ENCODE measurements around the gene LONP2.

DNA sequence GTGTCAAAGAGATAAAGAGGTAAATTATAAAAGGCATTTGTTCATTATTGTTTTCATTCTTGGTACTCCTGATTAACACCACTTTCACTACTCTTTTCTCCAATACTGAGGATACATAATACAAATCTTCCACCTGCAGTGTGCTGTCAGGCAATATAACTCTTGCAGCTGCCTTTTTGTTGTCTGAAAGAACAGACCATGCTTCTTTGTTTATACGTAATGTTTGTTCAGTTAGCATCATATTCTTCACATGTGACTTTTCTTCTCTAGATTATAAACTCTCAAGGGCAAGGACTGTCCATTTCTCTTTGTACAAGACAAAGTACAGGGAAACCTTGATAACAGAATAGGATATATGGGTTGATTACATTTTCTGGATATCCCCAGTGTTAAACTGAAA lies 17.5 kb downstream of the LONP2 start:
- TF ChIP-seq POLR2AphosphoS5 (IDR thresholded peaks at IDR 0.05): no peak
- TF ChIP-seq, protein P1, sequence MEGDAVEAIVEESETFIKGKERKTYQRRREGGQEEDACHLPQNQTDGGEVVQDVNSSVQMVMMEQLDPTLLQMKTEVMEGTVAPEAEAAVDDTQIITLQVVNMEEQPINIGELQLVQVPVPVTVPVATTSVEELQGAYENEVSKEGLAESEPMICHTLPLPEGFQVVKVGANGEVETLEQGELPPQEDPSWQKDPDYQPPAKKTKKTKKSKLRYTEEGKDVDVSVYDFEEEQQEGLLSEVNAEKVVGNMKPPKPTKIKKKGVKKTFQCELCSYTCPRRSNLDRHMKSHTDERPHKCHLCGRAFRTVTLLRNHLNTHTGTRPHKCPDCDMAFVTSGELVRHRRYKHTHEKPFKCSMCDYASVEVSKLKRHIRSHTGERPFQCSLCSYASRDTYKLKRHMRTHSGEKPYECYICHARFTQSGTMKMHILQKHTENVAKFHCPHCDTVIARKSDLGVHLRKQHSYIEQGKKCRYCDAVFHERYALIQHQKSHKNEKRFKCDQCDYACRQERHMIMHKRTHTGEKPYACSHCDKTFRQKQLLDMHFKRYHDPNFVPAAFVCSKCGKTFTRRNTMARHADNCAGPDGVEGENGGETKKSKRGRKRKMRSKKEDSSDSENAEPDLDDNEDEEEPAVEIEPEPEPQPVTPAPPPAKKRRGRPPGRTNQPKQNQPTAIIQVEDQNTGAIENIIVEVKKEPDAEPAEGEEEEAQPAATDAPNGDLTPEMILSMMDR (IDR thresholded peaks at IDR 0.05): no peak

Measured in esophagus muscularis mucosa (tissue), 3 donors.